NT2/D1 (cell line): Measurements from ENCODE around the gene PSMC4.

Experiments
- DNase-seq: peaks from one replicate; pipeline ENCODE4 v3.0.0-alpha.2; 2011; ENCODE audit warnings: low read depth, low spot score
- H3K27me3 ChIP-seq: 2 replicates; pipeline ENCODE4 v1.6.0; 2011; ENCODE audit warnings: mild to moderate bottlenecking; ENCODE audit not compliant: insufficient read length, insufficient read depth
- H3K36me3 ChIP-seq: 2 replicates; pipeline ENCODE4 v1.6.1; 2011; ENCODE audit warnings: mild to moderate bottlenecking, low read length, mixed read lengths; ENCODE audit not compliant: insufficient read depth, insufficient read length
- H3K4me1 ChIP-seq: 2 replicates; pipeline ENCODE4 v1.5.1; 2011; ENCODE audit not compliant: insufficient read depth, insufficient read length
- H3K4me3 ChIP-seq: 2 replicates; pipeline ENCODE4 v1.5.1; 2011; ENCODE audit warnings: low read depth; ENCODE audit not compliant: insufficient read length
- H3K9ac ChIP-seq: 2 replicates; pipeline ENCODE4 v1.6.0; 2011; ENCODE audit warnings: low read depth; ENCODE audit not compliant: insufficient read length
- H3K9me3 ChIP-seq: 2 replicates; pipeline ENCODE4 v1.5.1; 2011; ENCODE audit warnings: mild to moderate bottlenecking, low read length; ENCODE audit not compliant: insufficient read depth
- SUZ12 ChIP-seq: IDR thresholded peaks from 2 replicates; pipeline ENCODE4 v1.6.1; 2011; ENCODE audit not compliant: insufficient read length, insufficient read depth; ENCODE audit errors: extremely low read depth
- YY1 ChIP-seq: IDR thresholded peaks from 2 replicates; pipeline ENCODE4 v1.6.1; 2011; ENCODE audit not compliant: insufficient read length, insufficient read depth
- ZNF274 ChIP-seq: IDR thresholded peaks from 2 replicates; pipeline ENCODE4 v1.6.1; 2011; ENCODE audit warnings: mild to moderate bottlenecking, low read depth, low read length

Gene PSMC4

DNA sequence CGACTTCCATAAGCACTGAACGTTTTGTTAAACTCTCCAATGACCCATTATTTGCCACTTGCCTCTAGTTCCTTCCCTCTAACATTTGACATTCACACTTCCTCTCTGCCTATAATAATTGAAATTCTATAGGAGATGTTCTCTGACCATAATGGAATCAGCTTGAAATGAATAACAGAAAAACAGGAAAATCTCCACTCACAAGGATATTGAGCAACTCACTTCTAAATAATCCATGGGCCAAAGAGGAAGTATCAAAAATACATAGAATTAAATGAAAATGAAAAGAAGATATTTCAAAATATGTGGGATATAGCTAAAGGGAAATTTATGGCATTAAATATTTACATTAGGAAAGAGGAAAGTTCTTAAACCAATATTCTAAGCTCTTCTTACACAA, 33.2 kb upstream of the PSMC4 start:
- Histone ChIP-seq H3K4me1 (no peaks in the 10 kb centered on the region), H3K36me3 (no peaks in the 10 kb centered on the region)

DNA sequence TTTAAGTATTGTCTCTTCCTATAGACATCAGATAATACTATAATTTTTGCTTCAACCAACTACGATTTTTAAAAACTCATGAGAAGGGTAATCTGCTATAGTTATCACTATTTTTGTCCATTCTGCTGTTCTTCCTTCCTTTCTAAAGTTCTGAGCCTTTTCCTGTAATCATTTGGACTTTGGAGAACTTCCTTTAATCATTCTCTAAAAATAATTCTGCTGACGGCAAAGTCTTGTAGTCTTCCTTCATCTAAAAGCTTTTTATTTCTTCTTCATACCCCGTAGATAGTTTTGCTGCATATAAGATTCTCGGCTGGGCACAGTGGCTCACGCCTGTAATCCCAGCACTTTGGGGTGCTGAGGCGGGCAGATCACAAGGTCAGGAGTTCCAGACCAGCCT, 31.4 kb upstream of the PSMC4 start:
- Histone ChIP-seq H3K9ac (no peak overlapping the region), H3K27me3 (no peaks in the 10 kb centered on the region), H3K36me3 (no peaks in the 10 kb centered on the region), H3K9me3 (no peaks in the 10 kb centered on the region), H3K4me3 (no peak overlapping the region), H3K4me1 (no peaks in the 10 kb centered on the region)
- TF ChIP-seq ZNF274 (no peak), YY1 (no peak), SUZ12 (no peak)
- no peak for DNase-seq

More for the DNA sequence above, 33.2 kb upstream of the PSMC4 start:
- Histone ChIP-seq H3K27me3 (no peaks in the 10 kb centered on the region), H3K9me3 (no peaks in the 10 kb centered on the region), H3K9ac (no peak overlapping the region), H3K4me3 (no peak overlapping the region)
- no peak for DNase-seq
- TF ChIP-seq ZNF274 = no peak
- TF ChIP-seq YY1 = no peak
- no peak for TF ChIP-seq SUZ12

DNA sequence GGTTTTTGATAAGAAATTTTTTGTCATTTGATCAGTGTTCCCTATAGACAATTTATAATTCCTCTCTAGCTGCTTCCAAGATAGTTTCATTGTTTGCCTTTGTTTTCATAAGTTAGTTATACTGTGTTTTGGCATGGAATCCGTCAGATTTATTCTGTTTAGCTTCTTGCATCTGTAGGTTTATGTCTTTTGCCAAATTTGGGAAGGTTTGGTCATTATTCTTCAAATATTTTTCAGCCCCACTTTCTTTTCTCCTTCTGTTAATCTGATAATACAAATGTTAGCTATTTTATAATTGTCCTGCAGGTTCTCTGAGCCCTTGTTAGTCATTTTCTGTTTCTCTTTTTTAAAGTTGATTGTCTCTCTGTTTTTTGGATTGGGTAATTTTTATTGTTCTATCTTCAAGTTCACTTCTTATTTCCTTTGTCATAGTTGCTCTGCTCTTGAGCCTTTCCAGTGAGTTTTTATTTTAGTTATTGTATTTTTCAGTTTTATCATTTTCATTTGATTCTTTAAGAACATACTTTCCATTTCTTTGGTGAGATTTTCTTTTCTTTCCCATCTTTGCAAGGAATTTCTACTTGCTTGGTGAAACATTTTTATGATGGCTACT, 30.6 kb upstream of the PSMC4 start:
- DNase-seq = no peak
- no peaks in the 10 kb centered on the region for H3K4me1 ChIP-seq
- no peak overlapping the region for H3K4me3 ChIP-seq

DNA sequence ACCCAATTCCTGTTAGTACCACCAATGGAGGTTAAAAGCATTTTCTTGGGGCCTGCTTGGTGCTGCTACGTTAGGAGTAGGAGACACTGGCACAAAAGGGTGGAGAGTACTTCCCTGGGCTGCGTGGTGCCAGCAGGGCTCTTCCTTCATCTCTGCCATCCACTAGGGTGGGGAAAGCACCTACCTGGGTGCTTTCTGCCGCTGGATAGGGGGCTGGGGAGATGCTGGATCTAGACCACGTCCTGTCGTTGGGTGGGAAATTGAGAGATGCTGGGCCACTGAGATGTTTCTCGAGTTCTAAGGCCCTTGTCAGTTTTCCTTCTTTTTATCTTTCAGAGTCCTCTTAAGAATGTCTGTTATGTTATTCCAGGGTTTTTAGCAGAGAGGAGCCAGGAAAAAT, 29.8 kb upstream of the PSMC4 start:
- Histone ChIP-seq H3K9ac (no peak overlapping the region), H3K27me3 (no peaks in the 10 kb centered on the region), H3K4me3 (no peak overlapping the region), H3K9me3 (no peaks in the 10 kb centered on the region), H3K36me3 (no peaks in the 10 kb centered on the region), H3K4me1 (no peaks in the 10 kb centered on the region)
- no peak for DNase-seq
- TF ChIP-seq YY1 (no peak), SUZ12 (no peak), ZNF274 (no peak)

More for the DNA sequence above, 30.6 kb upstream of the PSMC4 start:
- H3K36me3 ChIP-seq = no peaks in the 10 kb centered on the region
- no peaks in the 10 kb centered on the region for H3K27me3 ChIP-seq
- no peaks in the 10 kb centered on the region for H3K9me3 ChIP-seq
- H3K9ac ChIP-seq = no peak overlapping the region
- TF ChIP-seq YY1 = no peak
- no peak for TF ChIP-seq ZNF274
- TF ChIP-seq SUZ12 = no peak

DNA sequence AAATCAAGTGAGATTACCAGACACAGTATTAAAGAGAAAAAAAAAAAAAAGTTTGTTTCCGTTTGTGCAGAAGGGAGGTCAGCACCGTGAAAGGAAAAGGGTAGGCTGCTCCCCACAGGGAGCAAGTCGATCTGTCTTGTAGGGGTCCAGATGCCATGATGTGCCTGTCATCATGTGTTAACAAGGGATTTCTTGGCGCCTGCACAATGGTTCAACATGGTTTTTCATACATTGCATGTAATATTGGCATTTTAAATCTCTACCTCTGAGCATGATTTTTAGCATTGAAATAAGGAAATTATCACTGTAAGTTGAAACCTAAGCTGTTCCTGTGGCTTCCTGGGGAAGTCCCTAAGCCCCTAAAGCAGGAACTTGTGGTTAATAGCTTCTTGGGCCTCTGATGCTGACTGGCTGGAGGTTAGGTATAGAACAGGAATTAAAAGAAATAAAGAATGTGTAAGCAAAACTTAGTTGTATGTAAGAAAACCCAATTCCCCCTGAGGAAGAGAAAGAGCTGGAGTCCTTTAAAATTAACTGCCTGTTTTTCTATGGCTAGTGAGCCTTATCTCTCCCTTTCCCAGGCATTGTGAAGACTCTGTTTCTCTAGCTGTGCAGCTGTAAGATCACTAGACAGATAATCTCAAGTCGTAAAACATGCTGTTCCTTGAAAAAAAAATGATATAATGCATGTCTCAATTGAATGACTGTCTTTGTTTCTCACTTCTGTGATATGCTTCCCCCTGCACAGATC, 29.2 kb upstream of the PSMC4 start:
- no peak for DNase-seq

DNA sequence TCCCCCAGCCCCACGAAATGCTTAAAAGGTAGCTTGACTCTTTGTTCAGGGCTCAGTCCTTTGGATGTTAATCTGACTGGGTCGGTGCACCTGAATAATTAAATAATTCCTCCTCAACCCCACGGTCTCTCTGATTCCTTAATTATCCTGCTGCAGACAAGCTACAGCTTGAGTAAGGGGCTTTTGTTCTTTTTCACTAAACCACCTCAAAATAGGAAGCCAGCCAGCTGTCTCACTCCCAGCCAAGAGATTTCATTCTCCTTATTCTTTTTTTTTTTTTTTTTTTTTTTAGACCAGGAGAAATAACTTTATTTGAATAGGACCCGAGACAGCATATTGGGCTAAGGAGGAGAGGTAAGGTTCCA, 28.6 kb upstream of the PSMC4 start:
- no peak for TF ChIP-seq SUZ12
- TF ChIP-seq ZNF274 = no peak
- no peak for TF ChIP-seq YY1
- no peak overlapping the region for H3K4me3 ChIP-seq
- DNase-seq = no peak

More for the DNA sequence above, 29.2 kb upstream of the PSMC4 start:
- Histone ChIP-seq H3K9me3 (no peaks in the 10 kb centered on the region), H3K9ac (no peak overlapping the region), H3K27me3 (no peaks in the 10 kb centered on the region), H3K4me3 (no peak overlapping the region), H3K4me1 (no peaks in the 10 kb centered on the region), H3K36me3 (no peaks in the 10 kb centered on the region)
- TF ChIP-seq ZNF274 (no peak), YY1 (no peak), SUZ12 (no peak)

DNA sequence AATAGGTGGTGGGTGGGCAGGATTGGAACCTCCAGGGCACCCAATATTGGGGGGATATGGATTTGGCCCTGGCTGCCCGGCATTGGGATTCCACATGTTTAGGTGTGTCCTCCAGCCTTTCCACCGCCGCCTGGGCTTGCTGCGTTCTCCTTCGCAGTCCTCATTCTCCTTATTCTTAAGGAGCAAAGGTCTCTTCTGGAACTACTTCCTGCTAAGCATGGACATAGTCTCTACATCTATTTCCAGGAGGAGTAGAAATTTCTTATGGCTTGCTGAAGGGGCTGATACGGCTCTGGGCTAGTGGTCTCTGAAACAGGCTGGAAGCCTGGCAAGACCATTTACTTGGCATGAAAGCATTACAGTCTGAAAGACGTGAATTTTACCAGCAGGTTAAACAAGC, 27.4 kb upstream of the PSMC4 start:
- DNase-seq = no peak
- Histone ChIP-seq H3K9ac (no peak overlapping the region), H3K27me3 (no peaks in the 10 kb centered on the region), H3K4me1 (no peaks in the 10 kb centered on the region), H3K9me3 (no peaks in the 10 kb centered on the region), H3K4me3 (no peak overlapping the region), H3K36me3 (no peaks in the 10 kb centered on the region)
- TF ChIP-seq SUZ12 = no peak
- no peak for TF ChIP-seq ZNF274
- no peak for TF ChIP-seq YY1

More for the DNA sequence above, 28.6 kb upstream of the PSMC4 start:
- no peaks in the 10 kb centered on the region for H3K9me3 ChIP-seq
- no peaks in the 10 kb centered on the region for H3K36me3 ChIP-seq
- no peaks in the 10 kb centered on the region for H3K27me3 ChIP-seq
- no peak overlapping the region for H3K9ac ChIP-seq
- H3K4me1 ChIP-seq = no peaks in the 10 kb centered on the region
